Body of pancreas (tissue), 4 donors: ENCODE results near the gene PDGFD.

Experiments
- POLR2A ChIP-seq, 3 donors: fragments of 450-650 bp; IDR thresholded peaks; one replicate each; pipeline ENCODE4 v1.6.1; 2016; ENCODE audit warnings: antibody characterized with exemption in 3 of 3, mild to moderate bottlenecking in 2 of 3
- TF ChIP-seq, protein P1 (sequence below), 7 experiments: fragments of 450-650 bp in 4 of 7; fragments of 200-600 bp in 3 of 7; sonication (generic) in 3 of 7; IDR thresholded peaks; one replicate each; pipeline ENCODE4 v1.5.1; 2016 to 2019; ENCODE audit warnings: antibody characterized with exemption in 7 of 7

DNA sequence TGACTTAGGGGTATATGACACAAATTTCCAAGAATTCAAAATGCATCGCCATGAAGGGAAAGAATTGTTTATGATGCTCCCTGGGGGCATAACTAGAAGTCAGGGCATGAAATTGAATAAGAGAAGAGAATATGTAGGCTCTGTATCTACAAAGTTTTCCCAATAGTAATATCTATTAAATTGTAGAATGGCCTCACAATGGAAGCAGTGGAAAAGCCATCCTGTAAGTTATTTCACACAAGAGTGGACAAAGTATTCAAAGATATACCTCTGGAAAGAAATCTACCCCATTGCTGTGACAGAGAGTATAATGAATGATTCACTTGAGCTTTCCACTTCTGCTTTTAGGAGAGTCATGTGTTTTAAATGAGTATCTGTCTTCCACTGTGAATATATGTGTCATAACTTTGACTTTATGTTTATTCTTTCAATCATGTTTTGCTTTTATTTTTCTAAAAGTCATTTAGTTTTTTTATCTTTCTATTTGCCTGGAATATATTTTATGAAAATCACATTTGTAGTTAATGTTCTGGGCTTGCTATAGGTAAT, 193.2 kb downstream of the PDGFD start:
- TF ChIP-seq, protein P1, sequence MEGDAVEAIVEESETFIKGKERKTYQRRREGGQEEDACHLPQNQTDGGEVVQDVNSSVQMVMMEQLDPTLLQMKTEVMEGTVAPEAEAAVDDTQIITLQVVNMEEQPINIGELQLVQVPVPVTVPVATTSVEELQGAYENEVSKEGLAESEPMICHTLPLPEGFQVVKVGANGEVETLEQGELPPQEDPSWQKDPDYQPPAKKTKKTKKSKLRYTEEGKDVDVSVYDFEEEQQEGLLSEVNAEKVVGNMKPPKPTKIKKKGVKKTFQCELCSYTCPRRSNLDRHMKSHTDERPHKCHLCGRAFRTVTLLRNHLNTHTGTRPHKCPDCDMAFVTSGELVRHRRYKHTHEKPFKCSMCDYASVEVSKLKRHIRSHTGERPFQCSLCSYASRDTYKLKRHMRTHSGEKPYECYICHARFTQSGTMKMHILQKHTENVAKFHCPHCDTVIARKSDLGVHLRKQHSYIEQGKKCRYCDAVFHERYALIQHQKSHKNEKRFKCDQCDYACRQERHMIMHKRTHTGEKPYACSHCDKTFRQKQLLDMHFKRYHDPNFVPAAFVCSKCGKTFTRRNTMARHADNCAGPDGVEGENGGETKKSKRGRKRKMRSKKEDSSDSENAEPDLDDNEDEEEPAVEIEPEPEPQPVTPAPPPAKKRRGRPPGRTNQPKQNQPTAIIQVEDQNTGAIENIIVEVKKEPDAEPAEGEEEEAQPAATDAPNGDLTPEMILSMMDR (IDR thresholded peaks at IDR 0.05), result no peak
- no peak for TF ChIP-seq POLR2A (IDR thresholded peaks at IDR 0.05)
